ENCODE data around the gene CPOX. TPM values are rescaled to one million over a fixed set of nuclear protein-coding genes. Genes with fewer than 3 reads are reported as not detected.

Gene CPOX
- total and polyA plus RNA-seq, 2 experiments from 2014 or later, result 13.3 to 38.3 TPM

DNA sequence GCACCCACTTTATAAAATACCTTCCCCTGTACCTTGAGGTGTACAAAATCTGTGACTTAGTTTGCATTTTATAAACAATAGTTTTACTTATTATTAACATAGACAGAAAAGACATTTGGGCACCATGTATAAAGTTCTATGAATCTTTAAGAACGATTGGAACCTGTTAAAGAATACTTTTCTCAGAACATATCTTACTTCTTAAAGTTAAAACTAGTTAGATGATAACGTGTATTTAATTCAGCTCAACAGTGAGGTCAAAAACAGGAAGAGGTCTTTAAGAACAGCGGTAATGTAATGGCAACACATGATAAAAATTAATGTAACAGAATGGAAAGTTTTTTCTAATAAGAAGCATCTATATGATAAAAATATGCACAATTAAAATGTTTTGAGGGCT lies 25.0 kb downstream of the CPOX start:
- peaks cover 6% of the 10 kb centered on the region for H3K4me1 Mint-ChIP-seq
- Histone ChIP-seq H3K9me2 (ENCODE audit: insufficient read depth) (no peaks in the 10 kb centered on the region), H2AFZ (no peak overlapping the region), H3K36me3 (ENCODE audit: insufficient read depth) (no peaks in the 10 kb centered on the region), H3K4me3 (no peak overlapping the region), H3K79me2 (replicated peaks; ENCODE audit: insufficient read depth) (no peaks in the 10 kb centered on the region), H3F3A (replicated peaks; ENCODE audit: low read depth) (no peaks in the 10 kb centered on the region), H3K27ac (ENCODE audit: low read depth) (no peak overlapping the region), H3K4me2 (no peak overlapping the region), H3K27me3 (ENCODE audit: insufficient read depth) (no peaks in the 10 kb centered on the region), H4K20me1 (replicated peaks; ENCODE audit: insufficient read depth) (no peaks in the 10 kb centered on the region), H3K4me1 (ENCODE audit: insufficient read depth) (no peaks in the 10 kb centered on the region)
- no peak overlapping the region for H3K4me3 Mint-ChIP-seq
- no peaks in the 10 kb centered on the region for H3K9me3 Mint-ChIP-seq
- no peak for DNase-seq (ENCODE audit: low spot score)
- no peak overlapping the region for H3K27ac Mint-ChIP-seq
- H3K27me3 Mint-ChIP-seq (ENCODE audit: insufficient read depth, low read depth, poor library complexity), result no peaks in the 10 kb centered on the region
- ATAC-seq, result no peak
- no peak for TF ChIP-seq EZH2phosphoT487 (IDR thresholded peaks at IDR 0.05; ENCODE audit: unreplicated experiment)
- TF ChIP-seq STAT1 (IDR thresholded peaks at IDR 0.05; ENCODE audit: unreplicated experiment), result no peak
- TF ChIP-seq NANOG (IDR thresholded peaks at IDR 0.05; ENCODE audit: borderline replicate concordance), result no peak
- no peak for TF ChIP-seq ZNF331 (CRISPR knock-in tag; IDR thresholded peaks at IDR 0.05; ENCODE audit: low read depth)
- H3K36me3 Mint-ChIP-seq (ENCODE audit: low read depth), result no peaks in the 10 kb centered on the region

DNA sequence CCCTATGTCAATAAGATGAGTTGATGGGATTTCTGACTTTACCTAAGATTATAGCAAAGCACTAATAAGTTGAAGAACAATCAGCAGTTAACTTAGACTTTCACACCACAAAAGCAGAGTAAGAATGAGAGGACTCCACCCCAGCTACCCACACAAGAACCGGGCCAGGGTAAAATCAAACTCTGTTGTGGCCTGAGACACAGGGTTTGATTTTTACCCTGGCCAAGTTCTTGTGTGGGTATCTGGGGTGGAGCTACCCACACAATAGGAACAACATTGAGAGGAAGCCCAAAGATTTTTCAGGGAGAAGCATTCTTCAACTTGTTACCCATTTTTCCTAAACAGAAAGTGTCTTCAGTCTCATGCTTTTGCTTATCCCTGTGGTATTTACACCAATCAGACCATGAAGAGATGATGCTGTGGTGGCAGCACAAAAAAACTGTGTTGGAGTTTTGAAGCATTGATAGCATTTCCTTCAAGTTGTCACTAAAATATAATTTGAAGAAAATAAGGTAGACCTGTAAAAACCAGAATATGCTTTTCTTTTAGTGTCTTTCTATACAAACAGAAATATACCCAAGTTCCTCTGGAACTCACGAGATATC lies 25.6 kb downstream of the CPOX start:
- Histone ChIP-seq H3K27ac (ENCODE audit: low read depth) (no peak overlapping the region), H4K20me1 (replicated peaks; ENCODE audit: insufficient read depth) (no peaks in the 10 kb centered on the region), H2AFZ (no peak overlapping the region), H3K9me2 (ENCODE audit: insufficient read depth) (no peaks in the 10 kb centered on the region), H3K4me2 (no peak overlapping the region), H3K27me3 (ENCODE audit: insufficient read depth) (no peaks in the 10 kb centered on the region), H3K4me1 (ENCODE audit: insufficient read depth) (no peaks in the 10 kb centered on the region), H3K36me3 (ENCODE audit: insufficient read depth) (no peaks in the 10 kb centered on the region), H3K4me3 (no peak overlapping the region), H3F3A (replicated peaks; ENCODE audit: low read depth) (no peaks in the 10 kb centered on the region), H3K79me2 (replicated peaks; ENCODE audit: insufficient read depth) (no peaks in the 10 kb centered on the region)
- Mint-ChIP-seq H3K9me3 (no peaks in the 10 kb centered on the region; the same call in 2 of the 3 replicates), H3K36me3 (ENCODE audit: low read depth) (no peaks in the 10 kb centered on the region), H3K27ac (no peak overlapping the region), H3K4me1 (no peaks in the 10 kb centered on the region), H3K27me3 (ENCODE audit: insufficient read depth, low read depth, poor library complexity) (no peaks in the 10 kb centered on the region), H3K4me3 (no peak overlapping the region)
- ATAC-seq (no peak), DNase-seq (ENCODE audit: low spot score) (no peak)
- no peak for TF ChIP-seq ZNF114 (CRISPR knock-in tag; IDR thresholded peaks at IDR 0.05)
- TF ChIP-seq POLR2AphosphoS5 (IDR thresholded peaks at IDR 0.05; ENCODE audit: low read depth), result no peak
- no peak for TF ChIP-seq CREB1 (CRISPR knock-in tag; IDR thresholded peaks at IDR 0.05; ENCODE audit: low read depth)
- TF ChIP-seq EZH2phosphoT487 (IDR thresholded peaks at IDR 0.05; ENCODE audit: unreplicated experiment), result no peak
- no peak for TF ChIP-seq STAT1 (IDR thresholded peaks at IDR 0.05; ENCODE audit: unreplicated experiment)
- TF ChIP-seq EZH2 (IDR thresholded peaks at IDR 0.05; ENCODE audit: low read depth, unreplicated experiment), result no peak

DNA sequence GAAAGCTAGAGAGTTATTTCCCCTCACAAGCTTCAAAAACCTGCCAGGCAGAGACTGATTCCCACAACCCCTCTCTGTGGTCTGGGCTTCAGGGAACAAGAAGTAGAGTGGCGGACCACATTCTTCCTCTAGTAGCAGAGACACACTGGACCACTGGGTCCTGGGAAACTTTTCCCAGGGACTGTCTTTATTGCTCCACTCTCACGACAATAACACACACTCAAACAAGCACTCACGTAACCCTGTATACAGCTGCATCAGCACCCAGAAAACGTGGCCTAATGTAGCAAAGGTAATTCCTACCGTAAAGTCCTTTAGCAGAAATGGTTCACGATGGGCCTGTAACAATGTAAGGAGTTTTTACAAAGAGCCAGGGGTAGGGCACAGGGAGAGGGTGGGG lies 27.6 kb downstream of the CPOX start:
- Mint-ChIP-seq H3K9me3 (no peaks in the 10 kb centered on the region; the same call in 2 of the 3 replicates), H3K27ac (no peak overlapping the region), H3K27me3 (ENCODE audit: insufficient read depth, low read depth, poor library complexity) (no peaks in the 10 kb centered on the region), H3K36me3 (ENCODE audit: low read depth) (no peaks in the 10 kb centered on the region), H3K4me3 (no peak overlapping the region), H3K4me1 (no peaks in the 10 kb centered on the region)
- H3K27ac ChIP-seq (ENCODE audit: low read depth), result no peak overlapping the region
- DNase-seq (ENCODE audit: low spot score), result no peak
- TF ChIP-seq STAT1 (IDR thresholded peaks at IDR 0.05; ENCODE audit: unreplicated experiment), result no peak
- TF ChIP-seq, protein P1, sequence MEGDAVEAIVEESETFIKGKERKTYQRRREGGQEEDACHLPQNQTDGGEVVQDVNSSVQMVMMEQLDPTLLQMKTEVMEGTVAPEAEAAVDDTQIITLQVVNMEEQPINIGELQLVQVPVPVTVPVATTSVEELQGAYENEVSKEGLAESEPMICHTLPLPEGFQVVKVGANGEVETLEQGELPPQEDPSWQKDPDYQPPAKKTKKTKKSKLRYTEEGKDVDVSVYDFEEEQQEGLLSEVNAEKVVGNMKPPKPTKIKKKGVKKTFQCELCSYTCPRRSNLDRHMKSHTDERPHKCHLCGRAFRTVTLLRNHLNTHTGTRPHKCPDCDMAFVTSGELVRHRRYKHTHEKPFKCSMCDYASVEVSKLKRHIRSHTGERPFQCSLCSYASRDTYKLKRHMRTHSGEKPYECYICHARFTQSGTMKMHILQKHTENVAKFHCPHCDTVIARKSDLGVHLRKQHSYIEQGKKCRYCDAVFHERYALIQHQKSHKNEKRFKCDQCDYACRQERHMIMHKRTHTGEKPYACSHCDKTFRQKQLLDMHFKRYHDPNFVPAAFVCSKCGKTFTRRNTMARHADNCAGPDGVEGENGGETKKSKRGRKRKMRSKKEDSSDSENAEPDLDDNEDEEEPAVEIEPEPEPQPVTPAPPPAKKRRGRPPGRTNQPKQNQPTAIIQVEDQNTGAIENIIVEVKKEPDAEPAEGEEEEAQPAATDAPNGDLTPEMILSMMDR (conservative IDR thresholded peaks at IDR 0.05; ENCODE audit: low read depth in 2 of 2), result no peak
- no peak for TF ChIP-seq CREB1 (CRISPR knock-in tag; IDR thresholded peaks at IDR 0.05; ENCODE audit: low read depth)
- no peak for TF ChIP-seq POLR2AphosphoS5 (IDR thresholded peaks at IDR 0.05; ENCODE audit: low read depth)
- no peak for TF ChIP-seq NANOG (IDR thresholded peaks at IDR 0.05; ENCODE audit: borderline replicate concordance)
- no peak for TF ChIP-seq EZH2 (IDR thresholded peaks at IDR 0.05; ENCODE audit: low read depth, unreplicated experiment)
- no peak for TF ChIP-seq EZH2phosphoT487 (IDR thresholded peaks at IDR 0.05; ENCODE audit: unreplicated experiment)
- H3F3A ChIP-seq (replicated peaks; ENCODE audit: low read depth), result no peaks in the 10 kb centered on the region
- H3K4me1 ChIP-seq (ENCODE audit: insufficient read depth), result no peaks in the 10 kb centered on the region
- no peaks in the 10 kb centered on the region for H3K36me3 ChIP-seq (ENCODE audit: insufficient read depth)
- no peaks in the 10 kb centered on the region for H3K27me3 ChIP-seq (ENCODE audit: insufficient read depth)
- no peak overlapping the region for H2AFZ ChIP-seq
- no peaks in the 10 kb centered on the region for H3K9me2 ChIP-seq (ENCODE audit: insufficient read depth)
- no peak overlapping the region for H3K4me3 ChIP-seq
- H3K4me2 ChIP-seq, result no peak overlapping the region
- no peak for ATAC-seq
- H4K20me1 ChIP-seq (replicated peaks; ENCODE audit: insufficient read depth), result no peaks in the 10 kb centered on the region
- H3K79me2 ChIP-seq (replicated peaks; ENCODE audit: insufficient read depth), result no peaks in the 10 kb centered on the region

Data from GM23338 (cell line).